ENCODE data around the gene DOK7. TPM values are rescaled to one million over a fixed set of nuclear protein-coding genes. Genes with fewer than 3 reads are reported as not detected.
A peak's percentile ranks its signal among the peaks of the same experiment; 100 is the strongest.

Gene DOK7
- total RNA-seq, 6 experiments from 2014 or later = 0.73 to 2.4 (median 1.5) TPM

DNA sequence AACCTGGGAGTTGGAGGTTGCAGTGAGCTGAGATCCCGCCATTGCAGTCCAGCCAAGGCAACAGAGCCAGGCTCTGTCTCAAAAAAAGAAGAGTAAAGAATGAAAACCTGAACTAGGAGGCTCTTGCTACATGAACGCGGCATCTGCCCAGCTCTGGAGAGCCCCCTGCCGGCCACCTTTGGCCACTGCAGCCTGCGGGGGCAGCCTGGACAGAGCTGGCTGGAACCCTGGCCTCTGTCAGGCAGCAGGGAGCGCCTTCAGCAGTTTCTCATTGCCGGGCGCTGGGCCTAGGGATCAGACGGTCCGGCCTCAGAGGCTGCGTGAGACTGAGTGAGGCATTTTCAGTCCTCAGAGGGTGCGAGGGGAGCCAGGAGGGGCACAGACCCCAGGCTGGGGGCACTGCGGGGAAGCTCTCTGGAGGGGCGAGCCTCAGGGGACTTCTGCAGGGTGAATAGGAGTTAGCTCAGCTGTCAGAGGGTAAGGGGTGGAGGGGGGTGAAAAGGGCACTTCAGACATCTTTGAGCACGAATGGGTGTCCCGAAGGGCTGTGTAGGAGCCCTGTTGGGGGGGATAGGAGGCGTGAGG is 17.5 kb downstream of the DOK7 start:
- intact Hi-C loops (cut with DNase I) = no loop called here
- Histone ChIP-seq H3K4me3 (no peak overlapping the region), H3K4me1 (no peaks in the 10 kb centered on the region), H3K27me3 (no peaks in the 10 kb centered on the region), H3K9me3 (no peaks in the 10 kb centered on the region), H3K27ac (no peak overlapping the region), H3K36me3 (no peaks in the 10 kb centered on the region)
- 26% methylated on average over 9 of the region's 17 CpGs for WGBS (ENCODE audit: insufficient coverage, low coverage, low lambda C conversion rate, missing lambda C conversion rate)
- DNase-seq = peak; percentile 76 to 84 (median 82)
- peak; percentile 80 to 94 (median 88) for ATAC-seq
- TF ChIP-seq, protein P1, sequence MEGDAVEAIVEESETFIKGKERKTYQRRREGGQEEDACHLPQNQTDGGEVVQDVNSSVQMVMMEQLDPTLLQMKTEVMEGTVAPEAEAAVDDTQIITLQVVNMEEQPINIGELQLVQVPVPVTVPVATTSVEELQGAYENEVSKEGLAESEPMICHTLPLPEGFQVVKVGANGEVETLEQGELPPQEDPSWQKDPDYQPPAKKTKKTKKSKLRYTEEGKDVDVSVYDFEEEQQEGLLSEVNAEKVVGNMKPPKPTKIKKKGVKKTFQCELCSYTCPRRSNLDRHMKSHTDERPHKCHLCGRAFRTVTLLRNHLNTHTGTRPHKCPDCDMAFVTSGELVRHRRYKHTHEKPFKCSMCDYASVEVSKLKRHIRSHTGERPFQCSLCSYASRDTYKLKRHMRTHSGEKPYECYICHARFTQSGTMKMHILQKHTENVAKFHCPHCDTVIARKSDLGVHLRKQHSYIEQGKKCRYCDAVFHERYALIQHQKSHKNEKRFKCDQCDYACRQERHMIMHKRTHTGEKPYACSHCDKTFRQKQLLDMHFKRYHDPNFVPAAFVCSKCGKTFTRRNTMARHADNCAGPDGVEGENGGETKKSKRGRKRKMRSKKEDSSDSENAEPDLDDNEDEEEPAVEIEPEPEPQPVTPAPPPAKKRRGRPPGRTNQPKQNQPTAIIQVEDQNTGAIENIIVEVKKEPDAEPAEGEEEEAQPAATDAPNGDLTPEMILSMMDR (IDR thresholded peaks at IDR 0.05) = peak; percentile 97 to 100 (median 100)
- no peak for TF ChIP-seq POLR2A (IDR thresholded peaks at IDR 0.05)

DNA sequence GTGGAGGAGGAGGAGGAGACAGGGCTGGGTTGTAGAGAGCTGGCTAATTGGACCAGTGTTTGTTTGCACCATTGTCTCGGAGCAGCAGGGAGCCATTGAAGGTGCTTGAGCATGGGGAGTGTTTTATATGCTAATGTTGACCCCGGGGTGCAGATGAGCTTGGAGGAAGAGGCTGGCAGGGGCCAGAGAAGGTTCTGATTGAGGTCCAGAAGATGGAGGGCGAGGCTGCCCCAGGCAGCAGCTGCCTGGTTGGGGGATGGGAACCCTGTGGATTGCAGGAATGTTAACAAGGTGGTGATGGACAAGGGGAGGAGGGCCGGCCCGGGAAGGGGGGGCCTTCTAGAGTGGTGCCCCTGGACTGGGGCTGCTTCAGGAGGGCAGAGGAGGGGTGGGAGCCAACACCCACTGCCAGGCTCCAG is 18.0 kb downstream of the DOK7 start:
- no peaks in the 10 kb centered on the region for H3K36me3 ChIP-seq
- ATAC-seq = no peak
- H3K4me1 ChIP-seq = no peaks in the 10 kb centered on the region
- no peak for DNase-seq
- no peak overlapping the region for H3K4me3 ChIP-seq
- no peak for TF ChIP-seq POLR2A (IDR thresholded peaks at IDR 0.05)
- TF ChIP-seq, protein P1 (IDR thresholded peaks at IDR 0.05) = no peak
- no peaks in the 10 kb centered on the region for H3K27me3 ChIP-seq
- WGBS (ENCODE audit: insufficient coverage, low coverage, low lambda C conversion rate, missing lambda C conversion rate) = 52% methylated on average over 5 of the region's 5 CpGs
- intact Hi-C loops (cut with DNase I) = no loop called here
- H3K9me3 ChIP-seq = no peaks in the 10 kb centered on the region
- no peak overlapping the region for H3K27ac ChIP-seq

GRCh38 chr4:3481783-3482393 is 18.8 kb downstream of the DOK7 start:
- no peaks in the 10 kb centered on the region for H3K4me1 ChIP-seq
- no peak overlapping the region for H3K27ac ChIP-seq
- no peak overlapping the region for H3K4me3 ChIP-seq
- no peaks in the 10 kb centered on the region for H3K27me3 ChIP-seq
- DNase-seq = no peak
- TF ChIP-seq, protein P1 (IDR thresholded peaks at IDR 0.05) = no peak
- TF ChIP-seq POLR2A (IDR thresholded peaks at IDR 0.05) = no peak
- intact Hi-C loops (cut with DNase I) = no loop called here
- no peaks in the 10 kb centered on the region for H3K36me3 ChIP-seq
- no peaks in the 10 kb centered on the region for H3K9me3 ChIP-seq
- 64% methylated on average over 10 of the region's 19 CpGs for WGBS (ENCODE audit: insufficient coverage, low coverage, low lambda C conversion rate, missing lambda C conversion rate)
- ATAC-seq = no peak

DNA sequence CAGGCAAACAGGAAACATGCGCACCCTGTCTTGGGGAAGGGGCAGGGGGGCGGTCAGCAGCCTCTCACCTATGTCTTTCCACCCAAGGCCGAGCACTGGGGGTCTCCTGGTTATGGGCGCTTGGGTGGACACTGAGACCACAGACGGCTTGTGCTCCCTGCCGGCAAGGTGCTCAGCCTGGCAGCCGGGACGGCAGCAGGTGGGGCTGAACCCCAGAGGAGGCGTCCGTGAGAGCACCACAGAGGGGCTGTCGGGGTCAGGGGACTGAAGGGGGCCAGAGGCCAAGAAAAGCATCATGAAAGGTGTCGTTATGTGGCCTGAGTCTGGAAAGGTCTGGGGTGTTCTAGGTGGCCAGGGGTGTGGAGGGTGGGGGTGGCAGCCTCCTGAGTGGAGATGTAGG is 19.6 kb downstream of the DOK7 start:
- no peaks in the 10 kb centered on the region for H3K4me1 ChIP-seq
- no peak for TF ChIP-seq POLR2A (IDR thresholded peaks at IDR 0.05)
- TF ChIP-seq, protein P1 (IDR thresholded peaks at IDR 0.05) = no peak
- WGBS (ENCODE audit: insufficient coverage, low coverage, low lambda C conversion rate, missing lambda C conversion rate) = 92% methylated on average over 8 of the region's 12 CpGs
- H3K27me3 ChIP-seq = no peaks in the 10 kb centered on the region
- no peak for DNase-seq
- no peaks in the 10 kb centered on the region for H3K9me3 ChIP-seq
- H3K27ac ChIP-seq = no peak overlapping the region
- no peak for ATAC-seq
- intact Hi-C loops (cut with DNase I) = no loop called here
- no peaks in the 10 kb centered on the region for H3K36me3 ChIP-seq
- no peak overlapping the region for H3K4me3 ChIP-seq
